Measurements from ENCODE around the gene PPDPF. TPM values are rescaled to one million over a fixed set of nuclear protein-coding genes. Genes with fewer than 3 reads are reported as not detected.

Gene PPDPF
- polyA plus RNA-seq, 1 donor (not counting 4 experiments of a cell fraction or from before 2014, with no cell fraction given): 8.8 TPM

GRCh38 chr20:63563225-63563935 lies 42.8 kb downstream of the PPDPF start:
- H3K4me1 ChIP-seq (ENCODE audit: control insufficient read depth, extremely low read depth, insufficient read depth, low read length): no peaks in the 10 kb centered on the region
- no peak for TF ChIP-seq EZH2 (IDR thresholded peaks at IDR 0.05; ENCODE audit: low read length)
- dilution Hi-C loops (cut with MboI; ENCODE audit: extremely low pct_ligation_motif_present, low sequenced_read_pairs): no loop called here
- DNase-seq (ENCODE audit: low read depth, low spot score) (no peak), FAIRE-seq (no peak)
- H3K9me3 ChIP-seq (ENCODE audit: control insufficient read depth, low read depth, low read length): no peaks in the 10 kb centered on the region
- H3K27ac ChIP-seq (ENCODE audit: control insufficient read depth, insufficient read depth, low read length): no peak overlapping the region
- peaks cover 8% of the 10 kb centered on the region for H4K20me1 ChIP-seq (ENCODE audit: control insufficient read depth, extremely low read depth, insufficient read depth, low read length)
- H3K4me3 ChIP-seq (ENCODE audit: control insufficient read depth in 2 of 3, extremely low read depth in 1 of 3, insufficient read depth in 2 of 3, low read depth in 1 of 3, low read length in 3 of 3): no peak overlapping the region
- peaks cover 28 to 48% of the 10 kb centered on the region in 2 experiments for H3K36me3 ChIP-seq (ENCODE audit: control insufficient read depth in 2 of 2, extremely low read depth in 1 of 2, insufficient read depth in 2 of 2, low read length in 2 of 2)
- no peak overlapping the region for H3K9ac ChIP-seq (ENCODE audit: control insufficient read depth, extremely low read depth, insufficient read depth, low read length)
- H2AFZ ChIP-seq (ENCODE audit: control insufficient read depth, low read length): no peak overlapping the region
- H3K9me1 ChIP-seq (ENCODE audit: control insufficient read depth, extremely low read depth, insufficient read depth, low read length): no peaks in the 10 kb centered on the region
- peaks cover 10% of the 10 kb centered on the region for H3K79me2 ChIP-seq (ENCODE audit: control insufficient read depth, insufficient read depth, low read length)
- no peaks in the 10 kb centered on the region for H3K27me3 ChIP-seq (ENCODE audit: control insufficient read depth, extremely low read depth, insufficient read depth, low read length)
- H3K4me2 ChIP-seq (ENCODE audit: control insufficient read depth, extremely low read depth, insufficient read depth, low read depth, low read length): no peak overlapping the region

DNA sequence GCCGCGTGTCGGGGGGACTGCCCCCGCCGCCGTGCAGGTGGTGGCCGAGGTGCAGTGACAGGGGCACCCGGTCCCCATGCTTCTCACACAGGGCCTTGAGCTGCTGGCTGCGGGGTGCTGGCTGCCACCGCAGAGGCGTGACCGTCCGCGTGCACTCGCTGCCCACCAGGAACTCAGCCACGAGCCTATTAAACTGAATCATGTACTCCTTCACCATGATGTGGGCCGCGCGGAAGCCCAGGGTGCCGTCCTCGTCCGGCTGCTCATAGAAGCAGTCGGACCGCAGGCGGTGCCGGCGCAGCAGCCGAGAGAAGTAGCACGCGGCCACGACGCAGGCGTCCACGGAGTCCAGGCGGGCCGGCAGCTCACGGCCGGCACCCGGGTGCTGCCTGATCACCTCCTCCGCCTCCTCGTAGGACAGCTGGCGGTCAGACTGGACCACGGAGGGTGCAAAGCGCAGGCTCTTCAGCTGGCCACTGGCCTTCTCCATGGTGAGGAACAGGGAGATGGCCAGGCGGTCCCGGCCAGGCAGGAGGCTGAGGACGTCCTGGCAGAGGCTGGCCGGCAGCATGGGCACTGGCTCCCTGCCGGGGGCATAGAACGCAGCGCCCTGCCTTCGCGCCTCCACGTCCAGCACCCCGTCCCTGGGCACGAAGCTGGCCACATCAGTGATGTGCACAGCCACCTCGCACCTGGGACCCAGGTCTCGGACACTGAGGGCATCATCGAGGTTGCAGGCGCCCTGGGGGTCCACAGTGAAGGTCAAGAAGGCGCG lies 43.7 kb downstream of the PPDPF start:
- peaks cover 11% of the 10 kb centered on the region for H3K79me2 ChIP-seq (ENCODE audit: control insufficient read depth, insufficient read depth, low read length)
- H3K9me3 ChIP-seq (ENCODE audit: control insufficient read depth, low read depth, low read length): no peaks in the 10 kb centered on the region
- DNase-seq (ENCODE audit: low read depth, low spot score): no peak
- no peaks in the 10 kb centered on the region for H3K27me3 ChIP-seq (ENCODE audit: control insufficient read depth, extremely low read depth, insufficient read depth, low read length)
- no peak overlapping the region for H3K4me2 ChIP-seq (ENCODE audit: control insufficient read depth, extremely low read depth, insufficient read depth, low read depth, low read length)
- peaks cover 26 to 52% of the 10 kb centered on the region in 2 experiments for H3K36me3 ChIP-seq (ENCODE audit: control insufficient read depth in 2 of 2, extremely low read depth in 1 of 2, insufficient read depth in 2 of 2, low read length in 2 of 2)
- H3K9me1 ChIP-seq (ENCODE audit: control insufficient read depth, extremely low read depth, insufficient read depth, low read length): no peaks in the 10 kb centered on the region
- H4K20me1 ChIP-seq (ENCODE audit: control insufficient read depth, extremely low read depth, insufficient read depth, low read length): peaks cover 8% of the 10 kb centered on the region
- H3K27ac ChIP-seq (ENCODE audit: control insufficient read depth, insufficient read depth, low read length): no peak overlapping the region
- FAIRE-seq: no peak
- H2AFZ ChIP-seq (ENCODE audit: control insufficient read depth, low read length): no peak overlapping the region
- no peak overlapping the region for H3K9ac ChIP-seq (ENCODE audit: control insufficient read depth, extremely low read depth, insufficient read depth, low read length)
- no peaks in the 10 kb centered on the region for H3K4me1 ChIP-seq (ENCODE audit: control insufficient read depth, extremely low read depth, insufficient read depth, low read length)
- no peak overlapping the region for H3K4me3 ChIP-seq (ENCODE audit: control insufficient read depth in 2 of 3, extremely low read depth in 1 of 3, insufficient read depth in 2 of 3, low read depth in 1 of 3, low read length in 3 of 3)
- dilution Hi-C loops (cut with MboI; ENCODE audit: extremely low pct_ligation_motif_present, low sequenced_read_pairs): no loop called here
- no peak for TF ChIP-seq EZH2 (IDR thresholded peaks at IDR 0.05; ENCODE audit: low read length)
- TF ChIP-seq, protein P1, sequence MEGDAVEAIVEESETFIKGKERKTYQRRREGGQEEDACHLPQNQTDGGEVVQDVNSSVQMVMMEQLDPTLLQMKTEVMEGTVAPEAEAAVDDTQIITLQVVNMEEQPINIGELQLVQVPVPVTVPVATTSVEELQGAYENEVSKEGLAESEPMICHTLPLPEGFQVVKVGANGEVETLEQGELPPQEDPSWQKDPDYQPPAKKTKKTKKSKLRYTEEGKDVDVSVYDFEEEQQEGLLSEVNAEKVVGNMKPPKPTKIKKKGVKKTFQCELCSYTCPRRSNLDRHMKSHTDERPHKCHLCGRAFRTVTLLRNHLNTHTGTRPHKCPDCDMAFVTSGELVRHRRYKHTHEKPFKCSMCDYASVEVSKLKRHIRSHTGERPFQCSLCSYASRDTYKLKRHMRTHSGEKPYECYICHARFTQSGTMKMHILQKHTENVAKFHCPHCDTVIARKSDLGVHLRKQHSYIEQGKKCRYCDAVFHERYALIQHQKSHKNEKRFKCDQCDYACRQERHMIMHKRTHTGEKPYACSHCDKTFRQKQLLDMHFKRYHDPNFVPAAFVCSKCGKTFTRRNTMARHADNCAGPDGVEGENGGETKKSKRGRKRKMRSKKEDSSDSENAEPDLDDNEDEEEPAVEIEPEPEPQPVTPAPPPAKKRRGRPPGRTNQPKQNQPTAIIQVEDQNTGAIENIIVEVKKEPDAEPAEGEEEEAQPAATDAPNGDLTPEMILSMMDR (optimal IDR thresholded peaks at IDR 0.05 in 1 of 3, IDR thresholded peaks at IDR 0.05 in 1 of 3, conservative IDR thresholded peaks at IDR 0.05 in 1 of 3; ENCODE audit: extremely low read depth in 1 of 3, insufficient read depth in 2 of 3, low read length in 3 of 3): no peak
